ENCODE measurements around the gene IQCE. TPM values are rescaled to one million over a fixed set of nuclear protein-coding genes. Genes with fewer than 3 reads are reported as not detected.

The IQCE gene
- total and polyA plus RNA-seq, 2 donors from 2014 or later, result 6.1 to 27.8 TPM

GRCh38 chr7:2570021-2570420 lies 11.2 kb downstream of the IQCE start:
- FAIRE-seq, result no peak

GRCh38 chr7:2571409-2571808 lies 12.6 kb downstream of the IQCE start:
- no peak overlapping the region for H3K27ac ChIP-seq (ENCODE audit: low read depth in 2 of 2, low read length in 2 of 2)
- no peak for TF ChIP-seq CTCF (IDR thresholded peaks at IDR 0.05; ENCODE audit: borderline replicate concordance, extremely low read depth, insufficient read depth)
- H3K36me3 ChIP-seq (ENCODE audit: control insufficient read depth in 2 of 3, insufficient read depth in 3 of 3, low read length in 3 of 3), result peaks cover 0 to 26% (median 13%) of the 10 kb centered on the region in 3 donors
- H3K9ac ChIP-seq (ENCODE audit: low read length in 3 of 3), result no peak overlapping the region
- no peak overlapping the region for H3K4me3 ChIP-seq (ENCODE audit: low read length in 3 of 3)
- intact Hi-C loops (cut with DNase I), result no loop called here
- no peaks in the 10 kb centered on the region for H3K4me1 ChIP-seq (ENCODE audit: control insufficient read depth in 2 of 3, insufficient read depth in 2 of 3, low read depth in 1 of 3, low read length in 3 of 3)
- no peak for FAIRE-seq
- no peaks in the 10 kb centered on the region for H3K27me3 ChIP-seq (ENCODE audit: control insufficient read depth, insufficient read depth, low read length)
- H3K9me3 ChIP-seq (ENCODE audit: control insufficient read depth in 2 of 3, insufficient read depth in 1 of 3, low read length in 3 of 3), result no peaks in the 10 kb centered on the region
- no peak for DNase-seq

More at GRCh38 chr7:2570021-2570420, 11.2 kb downstream of the IQCE start:
- Histone ChIP-seq H3K27ac (ENCODE audit: low read depth in 2 of 2, low read length in 2 of 2) (no peak overlapping the region), H3K4me1 (ENCODE audit: control insufficient read depth in 2 of 3, insufficient read depth in 2 of 3, low read depth in 1 of 3, low read length in 3 of 3) (peaks cover 0 to 2% (median 1%) of the 10 kb centered on the region in 3 donors), H3K27me3 (ENCODE audit: control insufficient read depth, insufficient read depth, low read length) (no peaks in the 10 kb centered on the region), H3K9ac (ENCODE audit: low read length in 3 of 3) (no peak overlapping the region), H3K4me3 (ENCODE audit: low read length in 3 of 3) (no peak overlapping the region), H3K36me3 (ENCODE audit: control insufficient read depth in 2 of 3, insufficient read depth in 3 of 3, low read length in 3 of 3) (peaks cover 0 to 26% (median 13%) of the 10 kb centered on the region in 3 donors), H3K9me3 (ENCODE audit: control insufficient read depth in 2 of 3, insufficient read depth in 1 of 3, low read length in 3 of 3) (no peaks in the 10 kb centered on the region)
- no peak for TF ChIP-seq CTCF (IDR thresholded peaks at IDR 0.05; ENCODE audit: borderline replicate concordance, extremely low read depth, insufficient read depth)
- intact Hi-C loops (cut with DNase I), result no loop called here
- peak in 1 of 5 donors; percentile 37 for DNase-seq

GRCh38 chr7:2572101-2572842 lies 13.5 kb downstream of the IQCE start:
- intact Hi-C loops (cut with DNase I), result no loop called here
- Histone ChIP-seq H3K4me1 (ENCODE audit: control insufficient read depth in 2 of 3, insufficient read depth in 2 of 3, low read depth in 1 of 3, low read length in 3 of 3) (no peaks in the 10 kb centered on the region), H3K4me3 (ENCODE audit: low read length in 3 of 3) (no peak overlapping the region), H3K36me3 (ENCODE audit: control insufficient read depth in 2 of 3, insufficient read depth in 3 of 3, low read length in 3 of 3) (peaks cover 0 to 26% (median 13%) of the 10 kb centered on the region in 3 donors), H3K9me3 (ENCODE audit: control insufficient read depth in 2 of 3, insufficient read depth in 1 of 3, low read length in 3 of 3) (no peaks in the 10 kb centered on the region), H3K9ac (ENCODE audit: low read length in 3 of 3) (no peak overlapping the region), H3K27ac (ENCODE audit: low read depth in 2 of 2, low read length in 2 of 2) (no peak overlapping the region), H3K27me3 (ENCODE audit: control insufficient read depth, insufficient read depth, low read length) (no peaks in the 10 kb centered on the region)
- no peak for FAIRE-seq
- no peak for DNase-seq
- TF ChIP-seq CTCF (IDR thresholded peaks at IDR 0.05; ENCODE audit: borderline replicate concordance, extremely low read depth, insufficient read depth), result no peak

All from kidney (tissue), 14 donors.